Testis (tissue), 2 donors: ENCODE measurements around the gene OR52N4.

ENCODE experiments used
- POLR2A ChIP-seq: fragments of 450-650 bp; IDR thresholded peaks from one replicate; pipeline ENCODE4 v1.6.1; 2017; ENCODE audit warnings: antibody characterized with exemption, mild to moderate bottlenecking, moderate library complexity
- TF ChIP-seq, protein P1 (sequence below), 3 experiments: fragments of 450-650 bp in 2 of 3; fragments of 200-600 bp in 1 of 3; sonication (generic) in 1 of 3; IDR thresholded peaks; one replicate each; pipeline ENCODE4 v1.5.1; 2016 to 2019; ENCODE audit warnings: antibody characterized with exemption in 3 of 3, mild to moderate bottlenecking in 2 of 3, moderate library complexity in 1 of 3

GRCh38 chr11:5783255-5783654 is 29.2 kb downstream of the OR52N4 start, which contains the start of gene OR52N5:
- no peak for TF ChIP-seq POLR2A
- TF ChIP-seq, protein P1, sequence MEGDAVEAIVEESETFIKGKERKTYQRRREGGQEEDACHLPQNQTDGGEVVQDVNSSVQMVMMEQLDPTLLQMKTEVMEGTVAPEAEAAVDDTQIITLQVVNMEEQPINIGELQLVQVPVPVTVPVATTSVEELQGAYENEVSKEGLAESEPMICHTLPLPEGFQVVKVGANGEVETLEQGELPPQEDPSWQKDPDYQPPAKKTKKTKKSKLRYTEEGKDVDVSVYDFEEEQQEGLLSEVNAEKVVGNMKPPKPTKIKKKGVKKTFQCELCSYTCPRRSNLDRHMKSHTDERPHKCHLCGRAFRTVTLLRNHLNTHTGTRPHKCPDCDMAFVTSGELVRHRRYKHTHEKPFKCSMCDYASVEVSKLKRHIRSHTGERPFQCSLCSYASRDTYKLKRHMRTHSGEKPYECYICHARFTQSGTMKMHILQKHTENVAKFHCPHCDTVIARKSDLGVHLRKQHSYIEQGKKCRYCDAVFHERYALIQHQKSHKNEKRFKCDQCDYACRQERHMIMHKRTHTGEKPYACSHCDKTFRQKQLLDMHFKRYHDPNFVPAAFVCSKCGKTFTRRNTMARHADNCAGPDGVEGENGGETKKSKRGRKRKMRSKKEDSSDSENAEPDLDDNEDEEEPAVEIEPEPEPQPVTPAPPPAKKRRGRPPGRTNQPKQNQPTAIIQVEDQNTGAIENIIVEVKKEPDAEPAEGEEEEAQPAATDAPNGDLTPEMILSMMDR (IDR thresholded peaks at IDR 0.05): no peak
